ENCODE measurements around the gene UBR7.
"Not testable (repeated sequence)": the region's sequence is repeated elsewhere in the genome, so short reads cannot be mapped to it uniquely, and the experiment has no call there.

The UBR7 gene

GRCh38 chr14:93206793-93207467 is at the start of gene UBR7, which contains the start of gene GON7:
UBR7 (plus strand) TSS chr14:93207256; CDS start chr14:93207292, 36 bp downstream.
GON7 (minus strand) TSS chr14:93207065; CDS start chr14:93207037, 28 bp downstream.
- DNase-seq, result peak; percentile 68

- not testable (repeated sequence) for DNase-seq
Measured at GRCh38 chr14:93158349-93158748, 48.7 kb upstream of the UBR7 start.

GRCh38 chr14:93159625-93160352 is 47.3 kb upstream of the UBR7 start:
- not testable (repeated sequence) for DNase-seq

- DNase-seq, result no peak
Measured at GRCh38 chr14:93160353-93160801, 46.7 kb upstream of the UBR7 start.

GRCh38 chr14:93161411-93161940 is 45.6 kb upstream of the UBR7 start:
- no peak for DNase-seq

- DNase-seq, result no peak
Measured at GRCh38 chr14:93163564-93163963, 43.5 kb upstream of the UBR7 start.

- not testable (repeated sequence) for DNase-seq
Measured at GRCh38 chr14:93165271-93166265, 41.5 kb upstream of the UBR7 start.

- not testable (repeated sequence) for DNase-seq
Measured at GRCh38 chr14:93168610-93169009, 38.4 kb upstream of the UBR7 start.

GRCh38 chr14:93169619-93170018 is 37.4 kb upstream of the UBR7 start:
- not testable (repeated sequence) for DNase-seq

GRCh38 chr14:93170141-93170540 is 36.9 kb upstream of the UBR7 start:
- DNase-seq, result not testable (repeated sequence)

- no peak for DNase-seq
Measured at GRCh38 chr14:93171376-93171775, 35.7 kb upstream of the UBR7 start.

- DNase-seq, result no peak
Measured at GRCh38 chr14:93173943-93174395, 33.1 kb upstream of the UBR7 start.

- DNase-seq, result not testable (repeated sequence)
Measured at GRCh38 chr14:93174731-93175130, 32.3 kb upstream of the UBR7 start.

GRCh38 chr14:93175492-93175891 is 31.6 kb upstream of the UBR7 start:
- DNase-seq, result no peak

- no peak for DNase-seq
Measured at GRCh38 chr14:93183596-93184317, 23.3 kb upstream of the UBR7 start.

GRCh38 chr14:93184391-93185348 is 22.4 kb upstream of the UBR7 start, which contains the start of the genes LYSET and MOAP1:
LYSET (plus strand) TSS chr14:93185317; CDS start chr14:93185406, 89 bp downstream.
MOAP1 (minus strand) TSS chr14:93184897; CDS start chr14:93184242, 655 bp downstream.
- peak; percentile 27 for DNase-seq

- no peak for DNase-seq
Measured at GRCh38 chr14:93185349-93185720, 21.7 kb upstream of the UBR7 start.

- no peak for DNase-seq
Measured at GRCh38 chr14:93186466-93186865, 20.6 kb upstream of the UBR7 start.

GRCh38 chr14:93186956-93187355 is 20.1 kb upstream of the UBR7 start:
- DNase-seq, result no peak

GRCh38 chr14:93195316-93195999 is 11.6 kb upstream of the UBR7 start:
- no peak for DNase-seq

Data from GOT3 (cell line).